Ovary (tissue), 3 donors: Measurements from ENCODE around the gene KDM4C.

Source experiments
- CTCF ChIP-seq, 3 donors: fragments of 450-650 bp in 2 of 3; fragments of 200-600 bp in 1 of 3; IDR thresholded peaks; one replicate each; pipeline versions ENCODE4 v1.5.1 to v1.8.0; 2016 to 2022; ENCODE audit warnings: antibody characterized with exemption in 3 of 3, mild to moderate bottlenecking in 1 of 3
- EP300 ChIP-seq: sonication (generic); formaldehyde crosslinking; IDR thresholded peaks from one replicate; pipeline ENCODE4 v1.6.1; 2017; ENCODE audit warnings: antibody characterized with exemption
- POLR2A ChIP-seq: fragments of 450-650 bp; IDR thresholded peaks from one replicate; pipeline ENCODE4 v1.6.1; 2017; ENCODE audit warnings: antibody characterized with exemption, mild to moderate bottlenecking, moderate library complexity
- donor health status: DM: no; HTN: no; CAD: no.

GRCh38 chr9:6782981-6783380 is 25.2 kb downstream of the KDM4C start:
- no peak for TF ChIP-seq POLR2A
- TF ChIP-seq CTCF (IDR thresholded peaks at IDR 0.05): no peak
- TF ChIP-seq EP300: no peak
